ENCODE measurements around the gene EYS. TPM values are rescaled to one million over a fixed set of nuclear protein-coding genes. Genes with fewer than 3 reads are reported as not detected.

Gene EYS
- total and polyA plus RNA-seq, 4 donors = 0.08 to 0.63 (median 0.36) TPM

GRCh38 chr6:64681416-64682160 lies 1025.4 kb downstream of the EYS start:
- H3K9ac ChIP-seq (ENCODE audit: low read depth in 1 of 2, low read length in 2 of 2) = no peak overlapping the region
- 92% methylated on average over 23 of the region's 23 CpGs for WGBS

More at GRCh38 chr6:64681416-64682160, 1025.4 kb downstream of the EYS start:
- Histone ChIP-seq H3K36me3 (ENCODE audit: control insufficient read depth in 4 of 4, insufficient read depth in 3 of 4, low read depth in 1 of 4, low read length in 3 of 4) (no peaks in the 10 kb centered on the region), H3K27ac (ENCODE audit: low read depth in 1 of 2, low read length in 2 of 2) (no peak overlapping the region), H3K4me3 (ENCODE audit: low read depth in 1 of 3, low read length in 3 of 3) (no peak overlapping the region), H3K9me3 (ENCODE audit: control insufficient read depth in 4 of 4, low read length in 3 of 4) (no peaks in the 10 kb centered on the region), H3K4me1 (ENCODE audit: control insufficient read depth in 4 of 4, insufficient read depth in 4 of 4, low read length in 3 of 4) (no peaks in the 10 kb centered on the region), H3K27me3 (ENCODE audit: control insufficient read depth in 4 of 4, insufficient read depth in 4 of 4, low read length in 3 of 4) (no peaks in the 10 kb centered on the region)
- no peak for DNase-seq (ENCODE audit: low spot score)
- TF ChIP-seq JUND (IDR thresholded peaks at IDR 0.05) (no peak), ATF3 (IDR thresholded peaks at IDR 0.05) (no peak), ZBTB33 (IDR thresholded peaks at IDR 0.05) (no peak), CTCF (IDR thresholded peaks at IDR 0.05; ENCODE audit: low read depth, low read length, missing input control) (no peak), FOXA2 (IDR thresholded peaks at IDR 0.05) (no peak), RAD21 (IDR thresholded peaks at IDR 0.05) (no peak), TAF1 (conservative IDR thresholded peaks at IDR 0.05) (no peak), SP1 (IDR thresholded peaks at IDR 0.05) (no peak), REST (IDR thresholded peaks at IDR 0.05) (no peak), NR2F2 (IDR thresholded peaks at IDR 0.05) (no peak), RXRA (IDR thresholded peaks at IDR 0.05) (no peak), YY1 (IDR thresholded peaks at IDR 0.05) (no peak)
